Loucy (cell line): ENCODE data around the gene CLSTN2.

Experiments
- H2AFZ ChIP-seq: fragments of 200-600 bp; sonication (generic); 2 replicates; pipeline ENCODE4 v1.6.0; 2016; ENCODE audit warnings: antibody characterized with exemption, mild to moderate bottlenecking, low read length, moderate library complexity
- H3F3A ChIP-seq: fragments of 200-600 bp; 2 replicates; pipeline ENCODE4 v1.6.0; 2016; ENCODE audit warnings: antibody characterized with exemption, low read depth, mild to moderate bottlenecking
- H3K27me3 ChIP-seq: fragments of 200-600 bp; sonication (generic); 2 replicates; pipeline ENCODE4 v1.6.1; 2014; ENCODE audit warnings: low read length, mild to moderate bottlenecking; ENCODE audit not compliant: insufficient read depth, poor library complexity, severe bottlenecking
- H3K36me3 ChIP-seq: fragments of 200-600 bp; sonication (generic); 2 replicates; pipeline ENCODE4 v1.6.1; 2016; ENCODE audit warnings: low read length; ENCODE audit not compliant: insufficient read depth
- H3K4me1 ChIP-seq: fragments of 200-600 bp; sonication (generic); 2 replicates; pipeline ENCODE4 v1.5.1; 2014; ENCODE audit warnings: low read length, mild to moderate bottlenecking; ENCODE audit not compliant: insufficient read depth, poor library complexity, severe bottlenecking
- H3K4me2 ChIP-seq: fragments of 200-600 bp; sonication (generic); 2 replicates; pipeline ENCODE4 v1.6.0; 2014; ENCODE audit warnings: antibody characterized with exemption, low read length, low read depth, mild to moderate bottlenecking; ENCODE audit not compliant: poor library complexity, severe bottlenecking
- H3K4me3 ChIP-seq: fragments of 200-600 bp; sonication (generic); 2 replicates; pipeline ENCODE4 v1.5.1; 2014; ENCODE audit warnings: low read length, mild to moderate bottlenecking, mixed read lengths; ENCODE audit not compliant: poor library complexity, severe bottlenecking
- H3K79me2 ChIP-seq: fragments of 200-600 bp; sonication (generic); 2 replicates; pipeline ENCODE4 v1.6.1; 2014; ENCODE audit warnings: low read length; ENCODE audit not compliant: insufficient read depth
- H3K9ac ChIP-seq: fragments of 200-600 bp; sonication (generic); 2 replicates; pipeline ENCODE4 v1.6.0; 2014; ENCODE audit warnings: mild to moderate bottlenecking, low read depth, low read length, moderate library complexity; ENCODE audit not compliant: poor library complexity, severe bottlenecking
- H3K9me2 ChIP-seq: fragments of 200-600 bp; sonication (generic); replicated peaks from 2 replicates; pipeline ENCODE4 v1.6.1; 2016; ENCODE audit warnings: low read depth, low read length, mixed read lengths
- H3K9me3 ChIP-seq: fragments of 200-600 bp; sonication (generic); 2 replicates; pipeline ENCODE4 v1.6.1; 2014; ENCODE audit warnings: mild to moderate bottlenecking, antibody characterized with exemption, low read length, low read depth; ENCODE audit not compliant: insufficient read depth
- H4K20me1 ChIP-seq: fragments of 200-600 bp; sonication (generic); 2 replicates; pipeline ENCODE4 v1.6.0; 2014; ENCODE audit warnings: antibody characterized with exemption, low read length, mild to moderate bottlenecking; ENCODE audit not compliant: insufficient read depth, poor library complexity, severe bottlenecking
- CTCF ChIP-seq: fragments of 200-600 bp; sonication (generic); conservative IDR thresholded peaks from 2 replicates; pipeline ENCODE4 v1.5.1; 2014; ENCODE audit warnings: mild to moderate bottlenecking, antibody characterized with exemption, low read length
- EZH2phosphoT487 ChIP-seq: fragments of 200-600 bp; IDR thresholded peaks from 2 replicates; pipeline ENCODE4 v1.6.1; 2018; ENCODE audit warnings: antibody characterized with exemption, mild to moderate bottlenecking, moderate library complexity, borderline replicate concordance

CLSTN2 gene

GRCh38 chr3:140010391-140010790, 75.4 kb downstream of the CLSTN2 start:
- Histone ChIP-seq H3K4me2 (no peak overlapping the region), H3K9me2 (no peaks in the 10 kb centered on the region), H3K4me3 (no peak overlapping the region), H3K4me1 (no peaks in the 10 kb centered on the region), H4K20me1 (no peaks in the 10 kb centered on the region), H3K9me3 (no peaks in the 10 kb centered on the region), H3K27me3 (no peaks in the 10 kb centered on the region), H3K9ac (no peak overlapping the region), H3F3A (no peaks in the 10 kb centered on the region), H3K36me3 (no peaks in the 10 kb centered on the region), H3K79me2 (no peaks in the 10 kb centered on the region), H2AFZ (no peak overlapping the region)
- no peak for TF ChIP-seq CTCF

- no peaks in the 10 kb centered on the region for H3K4me1 ChIP-seq
- H3K9me2 ChIP-seq = no peaks in the 10 kb centered on the region
- no peak overlapping the region for H3K4me2 ChIP-seq
- no peaks in the 10 kb centered on the region for H3K36me3 ChIP-seq
- H2AFZ ChIP-seq = no peak overlapping the region
- H3K27me3 ChIP-seq = no peaks in the 10 kb centered on the region
- no peaks in the 10 kb centered on the region for H4K20me1 ChIP-seq
- no peak for TF ChIP-seq CTCF
- no peak for TF ChIP-seq EZH2phosphoT487
- H3F3A ChIP-seq = no peaks in the 10 kb centered on the region
- H3K9ac ChIP-seq = no peak overlapping the region
- H3K9me3 ChIP-seq = no peaks in the 10 kb centered on the region
- H3K4me3 ChIP-seq = no peak overlapping the region
- H3K79me2 ChIP-seq = no peaks in the 10 kb centered on the region
These were observed 76.1 kb downstream of the CLSTN2 start for GRCh38 chr3:140011086-140011485.

- no peak overlapping the region for H3K9ac ChIP-seq
- H3K9me2 ChIP-seq = no peaks in the 10 kb centered on the region
- H3K4me2 ChIP-seq = no peak overlapping the region
- no peaks in the 10 kb centered on the region for H4K20me1 ChIP-seq
- TF ChIP-seq EZH2phosphoT487 (no peak), CTCF (no peak)
- H2AFZ ChIP-seq = no peak overlapping the region
- H3F3A ChIP-seq = no peaks in the 10 kb centered on the region
- no peaks in the 10 kb centered on the region for H3K4me1 ChIP-seq
- no peaks in the 10 kb centered on the region for H3K36me3 ChIP-seq
- H3K27me3 ChIP-seq = no peaks in the 10 kb centered on the region
- no peaks in the 10 kb centered on the region for H3K79me2 ChIP-seq
- H3K4me3 ChIP-seq = no peak overlapping the region
- no peaks in the 10 kb centered on the region for H3K9me3 ChIP-seq
These were observed 76.8 kb downstream of the CLSTN2 start for GRCh38 chr3:140011611-140012277.
